Endodermal cell (in vitro differentiated cells): ENCODE results near the gene SLC7A7. TPM values are rescaled to one million over a fixed set of nuclear protein-coding genes. Genes with fewer than 3 reads are reported as not detected.
"Not testable (repeated sequence)": the region's sequence is repeated elsewhere in the genome, so short reads cannot be mapped to it uniquely, and the experiment has no call there.

Experiments used
- DNase-seq: peaks from one replicate; pipeline ENCODE4 v3.0.0-alpha.2; 2017
- H3K27ac ChIP-seq: 2 replicates; pipeline ENCODE4 v1.5.1; 2013; ENCODE audit warnings: mild to moderate bottlenecking, low read depth, low read length, moderate library complexity
- H3K27me3 ChIP-seq: 2 replicates; pipeline ENCODE4 v1.6.1; 2013; ENCODE audit warnings: mild to moderate bottlenecking, low read length, moderate library complexity; ENCODE audit not compliant: insufficient read depth, control insufficient read depth, poor library complexity, severe bottlenecking
- H3K36me3 ChIP-seq: 2 replicates; pipeline ENCODE4 v1.7.0; 2013; ENCODE audit warnings: mild to moderate bottlenecking, low read length, moderate library complexity; ENCODE audit not compliant: control insufficient read depth, insufficient read depth
- H3K4me1 ChIP-seq: one replicate; pipeline ENCODE4 v1.7.0; 2013; ENCODE audit warnings: low read length; ENCODE audit not compliant: control insufficient read depth, insufficient read depth
- H3K4me3 ChIP-seq: 2 replicates; pipeline ENCODE4 v1.5.1; 2013; ENCODE audit warnings: mild to moderate bottlenecking, low read length, moderate library complexity
- H3K9ac ChIP-seq: 2 replicates; pipeline ENCODE4 v1.6.1; 2013; ENCODE audit warnings: mild to moderate bottlenecking, low read length, moderate library complexity; ENCODE audit not compliant: poor library complexity, severe bottlenecking; ENCODE audit errors: extremely low read depth
- H3K9me3 ChIP-seq: 2 replicates; pipeline ENCODE4 v1.6.1; 2013; ENCODE audit warnings: mild to moderate bottlenecking, low read length, moderate library complexity; ENCODE audit not compliant: control insufficient read depth
- H3K27ac Mint-ChIP-seq: 2 replicates; pipeline ENCODE4 v1.8.0; 2020; ENCODE audit warnings: mixed read lengths
- H3K27me3 Mint-ChIP-seq: 2 replicates; pipeline ENCODE4 v1.8.0; 2021; ENCODE audit warnings: mild to moderate bottlenecking, mixed read lengths; ENCODE audit not compliant: insufficient read depth
- H3K36me3 Mint-ChIP-seq: 2 replicates; pipeline ENCODE4 v1.8.0; 2020; ENCODE audit warnings: low read depth, mixed read lengths
- H3K4me1 Mint-ChIP-seq: 2 replicates; pipeline ENCODE4 v1.8.0; 2020; ENCODE audit warnings: mixed read lengths
- H3K4me3 Mint-ChIP-seq: 2 replicates; pipeline ENCODE4 v1.8.0; 2020; ENCODE audit warnings: mild to moderate bottlenecking, moderate library complexity, mixed read lengths
- H3K9me3 Mint-ChIP-seq: 2 replicates; pipeline ENCODE4 v1.8.0; 2020; ENCODE audit warnings: mild to moderate bottlenecking, mixed read lengths
- WGBS, 2 experiments: methylation state at CpG; one replicate each; pipeline versions ENCODE4 v1.1.5 to v1.1.7; 2013; ENCODE audit warnings: missing lambda C conversion rate in 2 of 2, mixed read lengths in 1 of 2; ENCODE audit not compliant: insufficient coverage in 1 of 2, insufficient read length in 1 of 2; 5-methylcytosine and 5-hydroxymethylcytosine counted together
- total RNA-seq, 2 donors: library from RNA; stranded (reverse); fragmentation: NEBNext Ultra II Directional in 1 of 2; extraction: Animal tissue kit (Norgen Biotek cat#: 25700) in 1 of 2; gene quantifications; 2 replicates in 1 of 2; 3 replicates in 1 of 2; pipeline ENCODE4 v1.2.1, GENCODE V29; 2021
- TF ChIP-seq, protein P1 (sequence below): fragments of 200-600 bp; sonication (generic); conservative IDR thresholded peaks from 2 replicates; pipeline ENCODE4 v1.5.0; 2021; ENCODE audit warnings: antibody characterized with exemption, mild to moderate bottlenecking

The SLC7A7 gene
- total RNA-seq, 2 donors from 2014 or later, result 16.7 to 17.0 TPM

DNA sequence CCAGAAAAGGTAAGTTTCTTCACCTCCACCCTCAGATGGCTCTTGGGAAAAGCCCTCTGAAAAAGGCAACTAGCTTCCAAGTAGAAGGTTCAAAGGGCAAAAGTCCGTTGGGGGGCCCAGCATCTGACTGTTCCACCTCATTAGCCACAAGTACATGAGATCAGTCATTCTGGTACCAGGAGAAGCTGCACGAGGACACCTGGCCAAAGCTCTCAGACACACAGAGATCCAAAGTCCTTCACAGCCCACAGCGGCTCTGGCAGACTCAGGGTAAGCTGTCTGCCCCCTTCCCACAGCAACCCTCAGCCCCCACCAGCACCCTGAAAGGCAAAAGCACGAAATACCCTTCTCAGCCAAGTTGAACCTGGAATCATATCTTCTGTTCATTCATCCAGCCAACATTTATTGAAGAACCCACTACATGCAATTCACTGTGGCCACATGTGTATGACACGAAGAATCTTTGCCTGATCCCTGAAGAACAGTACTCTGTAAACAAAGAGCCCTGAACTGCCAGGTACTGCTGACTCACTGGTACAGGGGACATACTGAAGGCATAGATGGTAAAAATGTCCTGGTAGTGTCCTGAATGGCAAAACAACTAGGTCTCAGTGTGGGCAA lies 19.0 kb downstream of the SLC7A7 start:
- Mint-ChIP-seq H3K9me3 (no peaks in the 10 kb centered on the region), H3K4me1 (peaks cover 18% of the 10 kb centered on the region), H3K36me3 (peaks cover 2% of the 10 kb centered on the region), H3K27ac (peak overlapping the region; percentile 74), H3K4me3 (no peak overlapping the region), H3K27me3 (peaks cover 2% of the 10 kb centered on the region)
- 72 to 88% methylated on average over 3 to 5 of the region's 5 CpGs for WGBS, 2 experiments
- H3K4me3 ChIP-seq, result no peak overlapping the region
- no peaks in the 10 kb centered on the region for H3K9me3 ChIP-seq
- no peaks in the 10 kb centered on the region for H3K36me3 ChIP-seq
- no peak overlapping the region for H3K27ac ChIP-seq
- TF ChIP-seq, protein P1, sequence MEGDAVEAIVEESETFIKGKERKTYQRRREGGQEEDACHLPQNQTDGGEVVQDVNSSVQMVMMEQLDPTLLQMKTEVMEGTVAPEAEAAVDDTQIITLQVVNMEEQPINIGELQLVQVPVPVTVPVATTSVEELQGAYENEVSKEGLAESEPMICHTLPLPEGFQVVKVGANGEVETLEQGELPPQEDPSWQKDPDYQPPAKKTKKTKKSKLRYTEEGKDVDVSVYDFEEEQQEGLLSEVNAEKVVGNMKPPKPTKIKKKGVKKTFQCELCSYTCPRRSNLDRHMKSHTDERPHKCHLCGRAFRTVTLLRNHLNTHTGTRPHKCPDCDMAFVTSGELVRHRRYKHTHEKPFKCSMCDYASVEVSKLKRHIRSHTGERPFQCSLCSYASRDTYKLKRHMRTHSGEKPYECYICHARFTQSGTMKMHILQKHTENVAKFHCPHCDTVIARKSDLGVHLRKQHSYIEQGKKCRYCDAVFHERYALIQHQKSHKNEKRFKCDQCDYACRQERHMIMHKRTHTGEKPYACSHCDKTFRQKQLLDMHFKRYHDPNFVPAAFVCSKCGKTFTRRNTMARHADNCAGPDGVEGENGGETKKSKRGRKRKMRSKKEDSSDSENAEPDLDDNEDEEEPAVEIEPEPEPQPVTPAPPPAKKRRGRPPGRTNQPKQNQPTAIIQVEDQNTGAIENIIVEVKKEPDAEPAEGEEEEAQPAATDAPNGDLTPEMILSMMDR, result no peak
- peaks cover 3% of the 10 kb centered on the region for H3K4me1 ChIP-seq
- H3K27me3 ChIP-seq, result no peaks in the 10 kb centered on the region
- DNase-seq, result no peak
- H3K9ac ChIP-seq, result no peak overlapping the region

DNA sequence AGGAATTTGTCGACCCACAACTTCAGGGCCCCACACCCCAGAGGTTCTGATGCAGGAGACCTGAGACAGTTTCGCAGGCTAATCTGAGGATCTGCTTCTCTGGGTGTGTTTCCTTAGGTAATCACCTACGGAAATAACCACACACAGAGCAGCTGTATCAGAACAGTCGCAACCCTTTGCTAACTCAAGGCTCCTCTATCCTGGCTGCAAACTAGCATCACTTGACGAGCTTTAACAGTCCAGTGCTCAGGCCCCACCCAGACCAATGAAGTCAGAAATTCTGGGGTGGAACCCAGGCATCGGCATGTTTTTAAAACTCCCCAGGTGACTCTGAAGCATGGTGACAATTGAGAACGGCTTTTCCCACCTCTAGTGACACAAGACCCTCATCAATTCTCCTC lies 20.7 kb downstream of the SLC7A7 start:
- Mint-ChIP-seq H3K36me3 (peaks cover 2% of the 10 kb centered on the region), H3K4me1 (peaks cover 18% of the 10 kb centered on the region), H3K9me3 (no peaks in the 10 kb centered on the region), H3K27me3 (peaks cover 2% of the 10 kb centered on the region), H3K27ac (no peak overlapping the region), H3K4me3 (no peak overlapping the region)
- TF ChIP-seq, protein P1, result no peak
- Histone ChIP-seq H3K27ac (no peak overlapping the region), H3K9me3 (no peaks in the 10 kb centered on the region), H3K9ac (no peak overlapping the region), H3K4me3 (no peak overlapping the region), H3K36me3 (no peaks in the 10 kb centered on the region), H3K27me3 (no peaks in the 10 kb centered on the region), H3K4me1 (peaks cover 3% of the 10 kb centered on the region)
- WGBS, 2 experiments, result 94 to 97% methylated on average over 7 of the region's 7 CpGs
- no peak for DNase-seq

DNA sequence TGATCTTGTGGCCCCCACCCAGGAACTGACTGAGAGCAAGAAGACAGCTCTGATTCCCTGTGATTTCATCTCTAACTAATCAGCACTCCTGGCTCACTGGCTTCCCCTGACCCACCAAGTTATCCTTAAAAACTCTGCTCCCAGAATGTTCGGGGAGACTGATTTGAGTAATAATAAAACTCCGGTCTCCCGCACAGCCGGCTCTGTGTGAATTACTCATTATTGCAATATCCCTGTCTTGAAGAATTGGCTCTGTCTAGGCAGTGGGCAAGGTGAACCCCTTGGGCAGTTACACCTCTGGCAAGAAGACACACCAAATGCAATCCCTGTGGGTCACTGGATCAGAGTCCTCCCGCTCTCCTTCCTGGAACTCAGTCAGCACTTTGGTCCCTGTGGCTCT lies 21.3 kb downstream of the SLC7A7 start:
- Mint-ChIP-seq H3K4me1 (peaks cover 18% of the 10 kb centered on the region), H3K27me3 (peaks cover 2% of the 10 kb centered on the region), H3K4me3 (no peak overlapping the region), H3K9me3 (no peaks in the 10 kb centered on the region), H3K27ac (peak overlapping the region; percentile 53), H3K36me3 (peaks cover 2% of the 10 kb centered on the region)
- 77 to 79% methylated on average over 5 of the region's 5 CpGs for WGBS, 2 experiments
- peaks cover 3% of the 10 kb centered on the region for H3K4me1 ChIP-seq
- H3K36me3 ChIP-seq, result no peaks in the 10 kb centered on the region
- no peak overlapping the region for H3K4me3 ChIP-seq
- no peaks in the 10 kb centered on the region for H3K27me3 ChIP-seq
- no peak for DNase-seq
- H3K9me3 ChIP-seq, result no peaks in the 10 kb centered on the region
- no peak overlapping the region for H3K27ac ChIP-seq
- no peak overlapping the region for H3K9ac ChIP-seq
- TF ChIP-seq, protein P1, result no peak

DNA sequence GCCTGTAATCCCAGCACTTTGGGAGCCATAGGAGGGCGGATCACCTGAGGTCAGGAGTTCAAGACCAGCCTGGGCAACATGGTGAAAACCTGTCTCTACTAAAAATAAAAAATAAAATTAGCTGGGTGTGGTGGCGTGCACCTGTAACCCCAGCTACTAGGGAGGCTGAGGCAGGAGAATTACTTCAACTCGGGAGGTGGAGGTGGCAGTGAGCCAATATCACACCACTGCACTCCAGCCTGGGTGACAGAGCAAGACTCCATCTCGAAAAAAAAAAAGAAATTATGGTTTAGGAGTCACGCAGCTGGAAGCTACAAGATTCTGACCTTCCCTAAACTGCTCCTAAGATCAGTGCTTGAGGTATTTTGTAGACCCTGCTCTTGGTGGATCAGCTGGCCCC lies 21.7 kb downstream of the SLC7A7 start:
- not testable (repeated sequence) for H3K4me1 ChIP-seq, H3K4me3 Mint-ChIP-seq, H3K9me3 ChIP-seq, H3K9me3 Mint-ChIP-seq, H3K27ac ChIP-seq, H3K36me3 Mint-ChIP-seq, H3K9ac ChIP-seq, H3K27me3 ChIP-seq, DNase-seq, H3K4me3 ChIP-seq, H3K27me3 Mint-ChIP-seq, H3K36me3 ChIP-seq
- Mint-ChIP-seq H3K4me1 (peaks cover 18% of the 10 kb centered on the region), H3K27ac (peak overlapping the region; percentile 35)
- 85 to 94% methylated on average over 5 of the region's 5 CpGs for WGBS, 2 experiments
